ENCODE results near the gene GRB14.
"Not testable (repeated sequence)": the region's sequence is repeated elsewhere in the genome, so short reads cannot be mapped to it uniquely, and the experiment has no call there.

Gene GRB14

GRCh38 chr2:164485541-164485940 is 135.7 kb downstream of the GRB14 start:
- CTCF ChIA-PET = interaction anchor here (1.4 to 1.5 kb wide), 2 partner anchors 10 to 14 kb away, joined by 3 to 4 read pairs; no protein-coding TSS in a partner anchor
- POLR2A ChIA-PET = no interaction called here
- no peak for TF ChIP-seq CTCF (IDR thresholded peaks at IDR 0.05; ENCODE audit: control extremely low read depth, extremely low read depth, low read depth, missing control alignments)
- DNase-seq (ENCODE audit: extremely low spot score) = no peak

- no peak for DNase-seq (ENCODE audit: extremely low spot score)
- peak; percentile 8 for TF ChIP-seq CTCF (IDR thresholded peaks at IDR 0.05; ENCODE audit: control extremely low read depth, extremely low read depth, low read depth, missing control alignments)
- POLR2A ChIA-PET = no interaction called here
- CTCF ChIA-PET = interaction anchor here (1.4 to 1.9 kb wide), 2 partner anchors 14 to 1297 kb away, joined by 4 to 6 read pairs; no protein-coding TSS in a partner anchor
Observed at GRCh38 chr2:164479460-164479859, 141.8 kb downstream of the GRB14 start.

- ChIA-PET POLR2A (no interaction called here), CTCF (interaction anchor here (1.4 to 1.9 kb wide), 2 partner anchors 13 to 1296 kb away, joined by 4 to 6 read pairs; no protein-coding TSS in a partner anchor)
- TF ChIP-seq CTCF (IDR thresholded peaks at IDR 0.05; ENCODE audit: control extremely low read depth, extremely low read depth, low read depth, missing control alignments) = no peak
- DNase-seq (ENCODE audit: extremely low spot score) = no peak
Observed at GRCh38 chr2:164478205-164478604, 143.1 kb downstream of the GRB14 start.

DNA sequence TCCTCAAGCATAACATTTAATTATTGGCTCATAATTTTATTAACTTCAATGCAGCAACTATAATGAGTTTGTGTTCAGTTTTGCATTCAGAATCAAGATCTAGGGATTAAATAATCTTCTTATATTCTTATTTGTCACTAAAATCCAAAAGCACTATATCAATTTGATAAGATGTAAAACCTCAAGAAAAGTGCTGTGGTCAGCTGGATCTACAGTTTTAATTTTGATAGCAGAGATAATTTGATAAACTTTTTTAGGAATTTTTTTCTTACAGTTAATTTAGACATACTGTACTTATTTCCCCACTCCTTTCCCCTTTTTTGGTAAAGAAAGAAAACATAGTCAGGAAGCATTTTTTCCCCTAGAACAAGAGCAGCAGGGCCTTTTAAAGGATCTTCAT is 146.4 kb downstream of the GRB14 start:
- DNase-seq (ENCODE audit: extremely low spot score) = no peak
- ChIA-PET POLR2A (no interaction called here), CTCF (interaction anchor here (0.8 to 1.2 kb wide), 2 partner anchors 11 to 19 kb away, joined by 3 to 4 read pairs; no protein-coding TSS in a partner anchor)
- no peak for TF ChIP-seq CTCF (IDR thresholded peaks at IDR 0.05; ENCODE audit: control extremely low read depth, extremely low read depth, low read depth, missing control alignments)

DNA sequence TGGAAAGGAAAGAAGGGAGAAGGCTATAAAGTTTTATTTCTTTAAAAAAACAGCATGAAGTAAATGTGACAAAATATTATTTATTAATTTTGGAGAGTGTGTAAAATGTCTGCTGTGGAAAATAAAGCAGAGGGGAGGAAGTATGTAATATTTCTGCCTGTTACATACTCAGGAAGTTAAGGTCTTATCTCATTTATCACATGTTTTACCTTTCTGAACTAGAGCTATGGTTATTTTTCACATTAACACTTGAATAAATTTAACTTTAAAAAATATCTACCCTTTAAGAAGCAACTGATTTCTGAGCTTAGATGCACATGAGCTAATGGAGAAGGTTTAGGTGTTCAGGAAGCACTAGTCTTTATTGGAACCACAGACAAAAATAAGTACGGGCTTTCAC is 148.3 kb downstream of the GRB14 start:
- no peak for TF ChIP-seq CTCF (IDR thresholded peaks at IDR 0.05; ENCODE audit: control extremely low read depth, extremely low read depth, low read depth, missing control alignments)
- CTCF ChIA-PET = no interaction called here
- no peak for DNase-seq (ENCODE audit: extremely low spot score)
- POLR2A ChIA-PET = no interaction called here

- POLR2A ChIA-PET; DNase-seq (ENCODE audit: extremely low spot score): not testable (repeated sequence)
- CTCF ChIA-PET = interaction anchor here (1.1 to 1.5 kb wide), 2 partner anchors 14 to 117 kb away, joined by 3 to 4 read pairs; no protein-coding TSS in a partner anchor
Observed at GRCh38 chr2:164465047-164465446, 156.2 kb downstream of the GRB14 start.

- no peak for DNase-seq (ENCODE audit: extremely low spot score)
- ChIA-PET POLR2A (no interaction called here), CTCF (no interaction called here)
- TF ChIP-seq CTCF (IDR thresholded peaks at IDR 0.05; ENCODE audit: control extremely low read depth, extremely low read depth, low read depth, missing control alignments) = no peak
Observed at GRCh38 chr2:164464376-164464775, 156.9 kb downstream of the GRB14 start.
